IMR-90 (cell line): ENCODE data around the gene CAMK4. TPM values are rescaled to one million over a fixed set of nuclear protein-coding genes. Genes with fewer than 3 reads are reported as not detected.

ENCODE experiments used
- ATAC-seq: fragments of 200-7000 bp; cut with Tn5 transposase; 2 replicates; pipeline ENCODE4 v1.9.1; 2020; ENCODE audit warnings: low read depth, mild to moderate bottlenecking, moderate library complexity
- BruUV-seq: library from RNA; stranded (reverse); fragments of 400-500 nt; replicated peaks from 2 replicates; lab custom pipeline; 2021; lab: Mats Ljungman, UMichigan
- CTCF ChIA-PET: fragments of 300-600 bp; formaldehyde crosslinking; extraction: SDS; loops from one replicate; lab custom pipeline; 2021; ENCODE audit warnings: antibody characterized with exemption; lab: Yijun Ruan, JAX
- POLR2A ChIA-PET: fragments of 300-600 bp; sonication (Branson Sonifier 250); formaldehyde crosslinking; loops from one replicate; lab custom pipeline; 2022; ENCODE audit warnings: antibody characterized with exemption; ENCODE audit not compliant: unreplicated experiment; lab: Charles Lee
- DNase-seq: peaks from one replicate; pipeline ENCODE4 v3.0.0; 2013
- H2AFZ ChIP-seq: replicated peaks from 2 replicates; pipeline ENCODE3; 2013; ENCODE audit warnings: low read length, mild to moderate bottlenecking; ENCODE audit not compliant: poor library complexity
- H2AK5ac ChIP-seq: 2 replicates; pipeline ENCODE4 v1.6.1; 2013; ENCODE audit warnings: low read depth, low read length, inconsistent platforms
- H2AK9ac ChIP-seq: replicated peaks from 2 replicates; pipeline ENCODE3; 2013; ENCODE audit warnings: mild to moderate bottlenecking, low read depth, low read length, moderate library complexity; ENCODE audit not compliant: poor library complexity
- H2BK120ac ChIP-seq: 2 replicates; pipeline ENCODE4 v1.6.1; 2013; ENCODE audit warnings: low read depth, low read length, inconsistent platforms
- H2BK15ac ChIP-seq: 3 replicates; pipeline ENCODE4 v1.6.1; 2013; ENCODE audit warnings: low read depth, low read length, inconsistent platforms
- H2BK20ac ChIP-seq: 2 replicates; pipeline ENCODE4 v1.6.1; 2013; ENCODE audit warnings: low read depth, mild to moderate bottlenecking, inconsistent platforms, low read length, moderate library complexity
- H2BK5ac ChIP-seq: 2 replicates; pipeline ENCODE4 v1.6.1; 2013; ENCODE audit warnings: mild to moderate bottlenecking, low read depth, low read length, inconsistent platforms; ENCODE audit not compliant: poor library complexity, severe bottlenecking
- H3K14ac ChIP-seq: replicated peaks from 2 replicates; pipeline ENCODE4 v1.6.1; 2013; ENCODE audit warnings: low read depth, low read length, inconsistent platforms
- H3K18ac ChIP-seq: 2 replicates; pipeline ENCODE4 v1.6.1; 2013; ENCODE audit warnings: low read depth, low read length, control low read depth
- H3K23ac ChIP-seq: 2 replicates; pipeline ENCODE4 v1.6.1; 2013; ENCODE audit warnings: low read depth, low read length, inconsistent platforms
- H3K27ac ChIP-seq: 2 replicates; pipeline ENCODE4 v1.5.1; 2013; ENCODE audit warnings: mild to moderate bottlenecking, control low read depth, low read length; ENCODE audit not compliant: insufficient read depth
- H3K27me3 ChIP-seq: 2 replicates; pipeline ENCODE4 v1.6.1; 2013; ENCODE audit warnings: low read length; ENCODE audit not compliant: control insufficient read depth, insufficient read depth
- H3K36me3 ChIP-seq: 2 replicates; pipeline ENCODE4 v1.6.1; 2013; ENCODE audit warnings: low read length, mixed read lengths; ENCODE audit not compliant: control insufficient read depth, insufficient read depth
- H3K4ac ChIP-seq: 2 replicates; pipeline ENCODE4 v1.6.1; 2013; ENCODE audit warnings: low read depth, low read length, inconsistent platforms
- H3K4me1 ChIP-seq: 2 replicates; pipeline ENCODE4 v1.6.1; 2013; ENCODE audit warnings: low read length, mixed read lengths; ENCODE audit not compliant: control insufficient read depth, insufficient read depth
- H3K4me2 ChIP-seq: 2 replicates; pipeline ENCODE4 v1.6.1; 2013; ENCODE audit warnings: low read depth, mild to moderate bottlenecking, control low read depth, low read length, moderate library complexity
- H3K4me3 ChIP-seq: 2 replicates; pipeline ENCODE4 v1.5.1; 2013; ENCODE audit warnings: low read depth, mild to moderate bottlenecking, control low read depth, low read length, moderate library complexity; ENCODE audit not compliant: insufficient read depth
- H3K56ac ChIP-seq: 2 replicates; pipeline ENCODE4 v1.6.1; 2013; ENCODE audit warnings: low read length, inconsistent platforms; ENCODE audit not compliant: insufficient read depth; ENCODE audit errors: extremely low read depth
- H3K79me1 ChIP-seq, 2 experiments: 2 replicates each; pipeline ENCODE4 v1.6.1; 2013; ENCODE audit warnings: low read length in 2 of 2, inconsistent platforms in 1 of 2, low read depth in 1 of 2
- H3K9ac ChIP-seq: 2 replicates; pipeline ENCODE4 v1.6.1; 2013; ENCODE audit warnings: low read depth, low read length, control low read depth
- H3K9me1 ChIP-seq: 2 replicates; pipeline ENCODE4 v1.6.1; 2013; ENCODE audit warnings: low read length, inconsistent platforms; ENCODE audit not compliant: insufficient read depth
- H3K9me3 ChIP-seq: 2 replicates; pipeline ENCODE4 v1.6.1; 2013; ENCODE audit warnings: low read length; ENCODE audit not compliant: control insufficient read depth, insufficient read depth
- H4K20me1 ChIP-seq: 2 replicates; pipeline ENCODE4 v1.6.1; 2013; ENCODE audit warnings: low read length, inconsistent platforms; ENCODE audit not compliant: insufficient read depth
- H4K5ac ChIP-seq: 2 replicates; pipeline ENCODE4 v1.6.1; 2013; ENCODE audit warnings: mild to moderate bottlenecking, low read depth, low read length, control low read depth
- H4K8ac ChIP-seq, 2 experiments: 2 replicates each; pipeline ENCODE4 v1.6.1; 2013; ENCODE audit warnings: low read depth in 2 of 2, low read length in 2 of 2, control low read depth in 1 of 2, inconsistent platforms in 1 of 2
- H4K91ac ChIP-seq: 2 replicates; pipeline ENCODE4 v1.6.1; 2013; ENCODE audit warnings: low read depth, low read length, inconsistent platforms; ENCODE audit not compliant: insufficient read depth
- CEBPB ChIP-seq: IDR thresholded peaks from 2 replicates; pipeline ENCODE4 v1.6.1; 2012; ENCODE audit warnings: low read depth, low read length, improper control_type of control experiment
- CHD1 ChIP-seq: IDR thresholded peaks from 2 replicates; pipeline ENCODE4 v1.6.1; 2012; ENCODE audit warnings: low read depth, low read length, improper control_type of control experiment
- ELK1 ChIP-seq: fragments of 150-350 bp; IDR thresholded peaks from 2 replicates; pipeline ENCODE4 v1.6.1; 2016; ENCODE audit warnings: low read depth, mild to moderate bottlenecking, low read length, moderate library complexity, borderline replicate concordance
- FOS ChIP-seq: fragments of 150-350 bp; IDR thresholded peaks from 2 replicates; pipeline ENCODE4 v1.6.1; 2016; ENCODE audit warnings: low read depth, low read length
- MAFK ChIP-seq: IDR thresholded peaks from 2 replicates; pipeline ENCODE4 v1.6.1; 2012; ENCODE audit warnings: low read depth, low read length, improper control_type of control experiment
- MAZ ChIP-seq: IDR thresholded peaks from 2 replicates; pipeline ENCODE4 v1.6.1; 2012; ENCODE audit warnings: low read depth, mild to moderate bottlenecking, low read length, improper control_type of control experiment, moderate library complexity, borderline replicate concordance
- MXI1 ChIP-seq: IDR thresholded peaks from 2 replicates; pipeline ENCODE4 v1.6.1; 2012; ENCODE audit warnings: low read depth, mild to moderate bottlenecking, low read length, moderate library complexity, borderline replicate concordance
- POLR2A ChIP-seq: IDR thresholded peaks from 2 replicates; pipeline ENCODE4 v1.6.1; 2012; ENCODE audit warnings: mild to moderate bottlenecking, low read depth, low read length
- RAD21 ChIP-seq: IDR thresholded peaks from 2 replicates; pipeline ENCODE4 v1.6.1; 2012; ENCODE audit warnings: low read length, improper control_type of control experiment
- RFX5 ChIP-seq: IDR thresholded peaks from 2 replicates; pipeline ENCODE4 v1.8.0; 2012; ENCODE audit warnings: low read depth, mild to moderate bottlenecking, low read length, moderate library complexity
- SMC3 ChIP-seq: fragments of 150-350 bp; IDR thresholded peaks from 2 replicates; pipeline ENCODE4 v1.6.1; 2016; ENCODE audit warnings: low read depth, mild to moderate bottlenecking, antibody characterized with exemption, low read length, moderate library complexity
- USF2 ChIP-seq: fragments of 150-350 bp; IDR thresholded peaks from 2 replicates; pipeline ENCODE4 v1.6.1; 2017; ENCODE audit warnings: mild to moderate bottlenecking, antibody characterized with exemption, low read length, low read depth
- WGBS, 2 experiments: methylation state at CpG; one replicate each; pipeline versions ENCODE4 v1.1.5 to v1.1.7; 2013; ENCODE audit warnings: missing lambda C conversion rate in 2 of 2; ENCODE audit not compliant: insufficient read length in 1 of 2; ENCODE audit errors: extremely low coverage in 2 of 2; 5-methylcytosine and 5-hydroxymethylcytosine counted together
- dilution Hi-C: fragments of 300-500 bp; cut with HindIII; formaldehyde crosslinking; loops from one replicate; pipeline ENCODE4 v1.14.3; 2018; ENCODE audit warnings: low sequenced_read_pairs; ENCODE audit not compliant: unreplicated experiment
- in situ Hi-C: fragments of 300-500 bp; cut with MboI; formaldehyde crosslinking; loops from 3 replicates; pipeline ENCODE4 v1.14.3; 2019; ENCODE audit warnings: low sequenced_read_pairs, inconsistent platforms, mixed read lengths
- intact Hi-C: fragments of 100-400 bp; cut with micrococcal nuclease; formaldehyde crosslinking; loops from 2 replicates; pipeline ENCODE4 v1.10.0; 2022
- polyA plus RNA-seq, 3 experiments: library from polyadenylated mRNA; depleted of rRNA; stranded (reverse); fragments of >200 nt; gene quantifications; 2 replicates each; pipeline ENCODE4 v1.2.3, GENCODE V29; 2012; ENCODE audit warnings: low replicate concordance in 1 of 3
- total RNA-seq: library from RNA; depleted of rRNA; stranded (reverse); fragments of >200 nt; gene quantifications from 2 replicates; pipeline ENCODE4 v1.2.3, GENCODE V29; 2012

Gene CAMK4
- total and polyA plus RNA-seq, 2 of the 4 experiments (the other 2 are of a cell fraction) = 3.7 to 4.8 TPM

DNA sequence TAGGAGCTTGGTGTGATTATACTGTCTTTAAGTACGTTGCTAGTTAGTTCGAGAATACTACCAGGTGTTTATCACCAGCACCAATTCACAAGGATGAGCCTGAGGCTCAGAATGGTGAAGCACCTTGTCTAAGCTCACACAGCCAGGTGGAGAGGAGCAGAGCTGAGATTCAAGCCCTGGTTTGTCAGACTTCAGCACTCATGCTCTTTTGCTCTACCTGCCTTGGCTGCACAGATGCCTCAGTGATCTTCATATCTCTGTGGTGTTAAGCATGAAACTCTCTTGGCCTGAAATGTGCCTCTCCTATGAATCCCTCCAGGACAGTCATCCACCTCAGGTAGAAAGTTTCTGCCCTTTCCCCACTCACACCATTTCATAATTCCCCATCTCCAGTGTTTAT is 12.2 kb downstream of the CAMK4 start:
- TF ChIP-seq MAZ (no peak), ELK1 (no peak), MXI1 (no peak), POLR2A (no peak), SMC3 (no peak), FOS (no peak), CEBPB (no peak), RAD21 (no peak), RFX5 (no peak), CHD1 (no peak), MAFK (no peak), USF2 (no peak)
- H3K56ac ChIP-seq = no peak overlapping the region
- no peak overlapping the region for H2BK15ac ChIP-seq
- H3K4me2 ChIP-seq = no peak overlapping the region
- no peak overlapping the region for H2AFZ ChIP-seq
- peaks cover 6% of the 10 kb centered on the region; the same call in 1 of the 2 replicates for H3K4me1 ChIP-seq
- H4K8ac ChIP-seq = no peak overlapping the region
- H3K18ac ChIP-seq = no peak overlapping the region
- H2AK5ac ChIP-seq = no peak overlapping the region
- no peaks in the 10 kb centered on the region for H3K36me3 ChIP-seq
- H3K9me1 ChIP-seq = no peaks in the 10 kb centered on the region
- no peak overlapping the region for H2BK120ac ChIP-seq
- H3K9ac ChIP-seq = no peak overlapping the region
- no peaks in the 10 kb centered on the region for H4K20me1 ChIP-seq
- ATAC-seq (no peak), DNase-seq (no peak)
- H3K27ac ChIP-seq = no peak overlapping the region
- ChIA-PET CTCF (no interaction called here), POLR2A (no interaction called here)
- H2BK5ac ChIP-seq = no peak overlapping the region
- WGBS, 2 experiments = no CpG with 5 or more reads among the region's 2 CpGs
- H2BK20ac ChIP-seq = no peak overlapping the region
- BruUV-seq = no TSS peak
- no peak overlapping the region for H3K4ac ChIP-seq
- H3K27me3 ChIP-seq = no peaks in the 10 kb centered on the region
- H3K9me3 ChIP-seq = no peaks in the 10 kb centered on the region
- in situ Hi-C loops (no loop called here), dilution Hi-C loops (no loop called here), intact Hi-C loops (no loop called here)
- H2AK9ac ChIP-seq = no peak overlapping the region
- H4K5ac ChIP-seq = no peak overlapping the region
- H3K14ac ChIP-seq = no peak overlapping the region
- no peak overlapping the region for H3K23ac ChIP-seq
- no peak overlapping the region for H3K4me3 ChIP-seq
- no peak overlapping the region for H4K91ac ChIP-seq
- no peaks in the 10 kb centered on the region for H3K79me1 ChIP-seq
